Astrocyte (in vitro differentiated cells and primary cell): Measurements from ENCODE around the gene DNAL1.

Source experiments
- CTCF ChIP-seq: IDR thresholded peaks from 2 replicates; pipeline ENCODE4 v1.5.1; 2011; ENCODE audit warnings: low read depth, mild to moderate bottlenecking, inconsistent platforms, low read length, moderate library complexity; ENCODE audit not compliant: insufficient read depth
- EZH2 ChIP-seq: IDR thresholded peaks from 2 replicates; pipeline ENCODE4 v1.6.1; 2012; ENCODE audit warnings: mild to moderate bottlenecking, low read length, inconsistent platforms; ENCODE audit not compliant: insufficient read depth

GRCh38 chr14:73738518-73739173 is 93.9 kb downstream of the DNAL1 start:
- TF ChIP-seq CTCF, result no peak
- no peak for TF ChIP-seq EZH2
